Prostate gland (tissue), 2 donors: ENCODE measurements around the gene KNG1.

ENCODE experiments used
- CTCF ChIP-seq, 4 experiments: fragments of 200-600 bp in 2 of 4; fragments of 450-650 bp in 2 of 4; sonication (generic) in 2 of 4; IDR thresholded peaks; 1 replicate in 3 of 4; 2 replicates in 1 of 4; pipeline ENCODE4 v1.5.1; 2016 to 2019; ENCODE audit warnings: antibody characterized with exemption in 4 of 4, mild to moderate bottlenecking in 2 of 4, moderate library complexity in 2 of 4
- POLR2A ChIP-seq: fragments of 450-650 bp; IDR thresholded peaks from one replicate; pipeline ENCODE4 v1.6.1; 2016; ENCODE audit warnings: antibody characterized with exemption, mild to moderate bottlenecking
- POLR2AphosphoS5 ChIP-seq: sonication (generic); formaldehyde crosslinking; IDR thresholded peaks from one replicate; pipeline ENCODE4 v1.6.1; 2017; ENCODE audit warnings: antibody characterized with exemption

DNA sequence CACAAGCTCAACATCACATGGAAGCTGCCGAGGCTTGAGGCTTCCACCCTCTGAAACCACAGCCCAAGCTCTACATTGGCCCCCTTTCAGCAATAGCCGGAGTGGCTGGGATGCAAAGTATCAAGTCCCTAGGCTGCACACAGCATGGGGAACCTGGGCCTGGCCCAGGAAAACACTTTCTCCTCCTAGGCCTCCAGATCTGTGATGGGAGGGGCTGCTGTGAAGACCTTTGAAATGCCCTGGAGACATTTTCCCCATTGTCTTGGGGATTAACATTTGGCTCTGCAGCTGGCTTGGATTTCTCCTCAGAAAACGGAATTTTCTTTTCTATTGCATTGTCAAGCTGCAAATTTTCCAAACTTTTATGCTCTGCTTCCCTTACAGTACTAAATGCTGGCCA lies 33.2 kb upstream of the KNG1 start:
- TF ChIP-seq POLR2A (no peak), POLR2AphosphoS5 (no peak), CTCF (IDR thresholded peaks at IDR 0.05) (no peak)
